Nephron progenitor cell (in vitro differentiated cells): ENCODE measurements around the gene ANKS1B.

Experiments
- DNase-seq: peaks from one replicate; pipeline ENCODE4 v3.0.0; 2021
- H3K27ac Mint-ChIP-seq: 2 replicates; pipeline ENCODE4 v1.8.0; 2021; ENCODE audit warnings: mild to moderate bottlenecking, moderate library complexity, mixed read lengths
- H3K27me3 Mint-ChIP-seq: 2 replicates; pipeline ENCODE4 v1.8.0; 2021; ENCODE audit warnings: mild to moderate bottlenecking, low read depth, mixed read lengths; ENCODE audit not compliant: poor library complexity
- H3K36me3 Mint-ChIP-seq: 2 replicates; pipeline ENCODE4 v1.8.0; 2021; ENCODE audit warnings: low read depth, mixed read lengths
- H3K4me1 Mint-ChIP-seq: 2 replicates; pipeline ENCODE4 v1.8.0; 2021; ENCODE audit warnings: mixed read lengths
- H3K4me3 Mint-ChIP-seq: 2 replicates; pipeline ENCODE4 v1.8.0; 2021; ENCODE audit warnings: mild to moderate bottlenecking, moderate library complexity, mixed read lengths
- H3K9me3 Mint-ChIP-seq: 2 replicates; pipeline ENCODE4 v1.8.0; 2021; ENCODE audit warnings: mild to moderate bottlenecking, moderate library complexity, mixed read lengths
- TF ChIP-seq, protein P1 (sequence below): fragments of 200-600 bp; sonication (generic); IDR thresholded peaks from 2 replicates; pipeline ENCODE4 v1.5.0; 2021; ENCODE audit warnings: antibody characterized with exemption

ANKS1B gene

DNA sequence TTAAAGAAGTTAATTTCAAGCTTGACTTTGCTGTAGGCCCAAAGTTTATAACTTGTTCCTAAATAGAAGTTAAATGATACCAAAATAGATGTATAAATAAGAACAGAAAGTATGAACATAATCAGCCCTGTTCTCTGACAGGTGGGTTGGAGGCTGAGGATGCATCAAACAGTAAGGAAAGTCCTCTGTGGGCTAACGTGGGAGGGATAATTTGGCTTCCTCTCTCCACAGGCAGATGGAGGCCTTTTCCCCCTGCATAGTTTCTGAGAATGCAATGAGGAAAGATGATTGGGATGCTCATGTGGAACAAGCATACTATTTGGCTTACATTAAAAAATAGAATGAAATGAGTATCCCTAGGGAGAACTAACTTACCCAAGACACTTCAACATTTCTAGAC is 280.7 kb downstream of the ANKS1B start:
- Mint-ChIP-seq H3K27me3 (no peaks in the 10 kb centered on the region), H3K9me3 (no peaks in the 10 kb centered on the region), H3K27ac (no peak overlapping the region), H3K36me3 (no peaks in the 10 kb centered on the region), H3K4me3 (no peak overlapping the region), H3K4me1 (no peaks in the 10 kb centered on the region)
- TF ChIP-seq, protein P1, sequence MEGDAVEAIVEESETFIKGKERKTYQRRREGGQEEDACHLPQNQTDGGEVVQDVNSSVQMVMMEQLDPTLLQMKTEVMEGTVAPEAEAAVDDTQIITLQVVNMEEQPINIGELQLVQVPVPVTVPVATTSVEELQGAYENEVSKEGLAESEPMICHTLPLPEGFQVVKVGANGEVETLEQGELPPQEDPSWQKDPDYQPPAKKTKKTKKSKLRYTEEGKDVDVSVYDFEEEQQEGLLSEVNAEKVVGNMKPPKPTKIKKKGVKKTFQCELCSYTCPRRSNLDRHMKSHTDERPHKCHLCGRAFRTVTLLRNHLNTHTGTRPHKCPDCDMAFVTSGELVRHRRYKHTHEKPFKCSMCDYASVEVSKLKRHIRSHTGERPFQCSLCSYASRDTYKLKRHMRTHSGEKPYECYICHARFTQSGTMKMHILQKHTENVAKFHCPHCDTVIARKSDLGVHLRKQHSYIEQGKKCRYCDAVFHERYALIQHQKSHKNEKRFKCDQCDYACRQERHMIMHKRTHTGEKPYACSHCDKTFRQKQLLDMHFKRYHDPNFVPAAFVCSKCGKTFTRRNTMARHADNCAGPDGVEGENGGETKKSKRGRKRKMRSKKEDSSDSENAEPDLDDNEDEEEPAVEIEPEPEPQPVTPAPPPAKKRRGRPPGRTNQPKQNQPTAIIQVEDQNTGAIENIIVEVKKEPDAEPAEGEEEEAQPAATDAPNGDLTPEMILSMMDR, result no peak
- DNase-seq, result no peak

DNA sequence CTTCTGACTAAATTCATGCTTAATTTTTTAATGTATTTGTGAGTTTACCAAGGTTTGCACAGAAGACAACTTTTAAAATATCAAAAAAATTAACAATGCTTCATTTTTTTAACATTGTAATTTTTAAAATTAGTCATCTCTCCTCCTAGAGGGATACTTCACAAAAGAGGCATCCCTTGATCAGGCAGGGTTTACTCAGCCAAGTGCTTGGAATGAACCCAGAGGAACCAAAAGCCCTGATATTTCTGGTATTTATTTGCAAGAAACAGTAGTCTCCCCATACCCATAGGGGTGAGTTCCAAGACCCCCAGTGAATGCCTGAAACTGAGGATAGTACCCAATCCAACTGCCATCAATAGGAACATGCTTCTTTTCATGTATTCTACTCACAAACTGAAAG is 284.7 kb downstream of the ANKS1B start:
- H3K4me3 Mint-ChIP-seq, result no peak overlapping the region
- peaks cover 4% of the 10 kb centered on the region for H3K9me3 Mint-ChIP-seq
- H3K27ac Mint-ChIP-seq, result no peak overlapping the region
- no peaks in the 10 kb centered on the region for H3K4me1 Mint-ChIP-seq
- H3K27me3 Mint-ChIP-seq, result no peaks in the 10 kb centered on the region
- no peak for DNase-seq
- TF ChIP-seq, protein P1, result no peak
- no peaks in the 10 kb centered on the region for H3K36me3 Mint-ChIP-seq

- Mint-ChIP-seq H3K9me3 (peaks cover 4% of the 10 kb centered on the region), H3K4me3 (no peak overlapping the region), H3K4me1 (no peaks in the 10 kb centered on the region), H3K36me3 (no peaks in the 10 kb centered on the region), H3K27ac (no peak overlapping the region), H3K27me3 (no peaks in the 10 kb centered on the region)
- DNase-seq, result no peak
- TF ChIP-seq, protein P1, result no peak
Observed at GRCh38 chr12:99695050-99695449, 289.7 kb downstream of the ANKS1B start.

DNA sequence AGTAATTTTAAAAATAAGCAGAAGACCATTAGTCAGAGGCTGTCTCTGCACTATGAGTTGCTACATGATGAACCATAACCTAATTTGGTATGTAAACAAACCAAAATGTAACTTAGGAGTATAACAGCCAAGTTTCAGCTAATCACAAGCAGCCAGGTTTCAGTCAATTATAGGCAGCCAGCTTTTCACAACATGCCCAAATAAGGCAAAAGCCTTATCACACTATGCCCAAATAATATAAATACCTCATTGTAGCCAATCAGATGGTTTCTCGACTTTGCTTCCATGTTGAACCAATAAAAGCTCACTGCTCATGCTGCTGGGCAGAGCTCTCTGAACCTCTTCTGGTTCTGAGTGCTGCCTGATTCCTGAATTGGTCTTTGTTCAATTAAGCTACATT is 298.6 kb downstream of the ANKS1B start:
- Mint-ChIP-seq H3K36me3 (no peaks in the 10 kb centered on the region), H3K9me3 (peaks cover 9% of the 10 kb centered on the region), H3K4me3 (no peak overlapping the region), H3K27ac (no peak overlapping the region), H3K27me3 (no peaks in the 10 kb centered on the region), H3K4me1 (no peaks in the 10 kb centered on the region)
- TF ChIP-seq, protein P1, result no peak
- no peak for DNase-seq

DNA sequence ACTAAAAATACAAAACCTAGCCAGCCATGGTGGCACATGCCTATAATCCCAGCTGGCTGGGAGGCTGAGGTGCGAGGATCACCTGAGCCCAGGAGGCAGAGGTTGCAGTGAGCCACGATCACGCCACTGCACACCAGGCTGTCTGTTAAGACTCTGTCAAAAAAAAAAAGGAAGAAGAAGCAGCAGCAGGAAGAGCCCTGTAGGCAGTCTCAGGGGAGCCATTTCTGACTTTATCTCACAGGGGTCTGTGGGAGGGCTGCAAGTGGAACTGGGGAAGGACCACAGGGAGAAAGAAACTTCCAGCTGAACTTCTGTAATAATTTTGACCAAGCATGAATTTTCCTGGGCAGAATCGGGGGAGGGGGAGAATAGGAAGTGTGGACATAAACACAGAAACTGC is 304.5 kb downstream of the ANKS1B start:
- H3K36me3 Mint-ChIP-seq, result no peaks in the 10 kb centered on the region
- no peak for DNase-seq
- no peak overlapping the region for H3K4me3 Mint-ChIP-seq
- TF ChIP-seq, protein P1, result no peak
- peaks cover 9% of the 10 kb centered on the region for H3K4me1 Mint-ChIP-seq
- no peaks in the 10 kb centered on the region for H3K27me3 Mint-ChIP-seq
- peaks cover 7% of the 10 kb centered on the region for H3K9me3 Mint-ChIP-seq
- no peak overlapping the region for H3K27ac Mint-ChIP-seq

DNA sequence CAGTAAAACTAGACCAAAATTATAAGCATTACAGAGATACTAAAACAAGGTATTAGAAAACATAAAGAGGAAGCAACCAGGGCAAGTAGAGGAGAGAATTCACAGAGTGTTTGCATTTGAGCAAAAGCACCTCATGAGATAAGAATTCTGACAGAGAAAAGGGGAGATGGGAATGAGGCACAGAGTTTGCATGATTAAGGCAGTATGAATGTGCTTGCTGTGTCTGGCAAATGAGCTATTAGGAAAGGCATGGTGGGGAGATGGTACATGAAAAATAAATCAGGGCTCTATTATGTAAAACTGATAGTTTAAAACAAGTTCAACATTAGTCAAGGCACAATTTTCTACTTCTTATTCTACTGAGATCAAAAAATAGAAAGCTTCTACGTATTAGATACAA is 314.1 kb downstream of the ANKS1B start:
- TF ChIP-seq, protein P1, result no peak
- H3K9me3 Mint-ChIP-seq, result no peaks in the 10 kb centered on the region
- no peak for DNase-seq
- no peak overlapping the region for H3K4me3 Mint-ChIP-seq
- H3K36me3 Mint-ChIP-seq, result no peaks in the 10 kb centered on the region
- no peak overlapping the region for H3K27ac Mint-ChIP-seq
- H3K27me3 Mint-ChIP-seq, result peaks cover 6% of the 10 kb centered on the region
- H3K4me1 Mint-ChIP-seq, result no peaks in the 10 kb centered on the region
